ENCODE data around the gene LAD1.

The LAD1 gene

GRCh38 chr1:201362906-201363305, 36.2 kb downstream of the LAD1 start:
- TF ChIP-seq CTCF (conservative IDR thresholded peaks at IDR 0.05), result no peak
- no peak overlapping the region for H3K27ac ChIP-seq

- TF ChIP-seq CTCF (conservative IDR thresholded peaks at IDR 0.05), result peak; percentile 87
These were observed 37.2 kb downstream of the LAD1 start for GRCh38 chr1:201361652-201362504.

GRCh38 chr1:201360901-201361651, 38.0 kb downstream of the LAD1 start:
- TF ChIP-seq CTCF (conservative IDR thresholded peaks at IDR 0.05), result no peak
- no peak overlapping the region for H3K27ac ChIP-seq

More at GRCh38 chr1:201361652-201362504, 37.2 kb downstream of the LAD1 start:
- no peak overlapping the region for H3K27ac ChIP-seq

GRCh38 chr1:201360486-201360885, 38.6 kb downstream of the LAD1 start:
- no peak overlapping the region for H3K27ac ChIP-seq
- TF ChIP-seq CTCF (conservative IDR thresholded peaks at IDR 0.05), result no peak

GRCh38 chr1:201359873-201360210, 39.3 kb downstream of the LAD1 start:
- H3K27ac ChIP-seq, result no peak overlapping the region
- TF ChIP-seq CTCF (conservative IDR thresholded peaks at IDR 0.05), result no peak

- TF ChIP-seq CTCF (conservative IDR thresholded peaks at IDR 0.05), result no peak
- H3K27ac ChIP-seq, result no peak overlapping the region
These were observed 39.9 kb downstream of the LAD1 start for GRCh38 chr1:201359031-201359872.

GRCh38 chr1:201358596-201358995, 40.5 kb downstream of the LAD1 start:
- TF ChIP-seq CTCF (conservative IDR thresholded peaks at IDR 0.05), result no peak
- no peak overlapping the region for H3K27ac ChIP-seq
